HCT116 (cell line): ENCODE data around the gene LRRN3. TPM values are rescaled to one million over a fixed set of nuclear protein-coding genes. Genes with fewer than 3 reads are reported as not detected.

Source experiments
- ATAC-seq: fragments of 200-7000 bp; cut with Tn5 transposase; 2 replicates; pipeline ENCODE4 v1.9.1; 2020; ENCODE audit warnings: mild to moderate bottlenecking, moderate library complexity
- BruUV-seq: library from RNA; stranded (reverse); fragments of 400-500 nt; replicated peaks from 2 replicates; lab custom pipeline; 2021; lab: Mats Ljungman, UMichigan
- CTCF ChIA-PET: fragments of 300-600 bp; sonication (Branson Sonifier 250); formaldehyde crosslinking; loops from one replicate; lab custom pipeline; 2021; ENCODE audit warnings: antibody characterized with exemption; lab: Charles Lee
- POLR2A ChIA-PET: fragments of 300-600, 350-600 bp; sonication (Branson Sonifier 250); formaldehyde crosslinking; loops from one replicate; lab custom pipeline; 2021; ENCODE audit warnings: antibody characterized with exemption; lab: Charles Lee
- RAD21 ChIA-PET, 2 experiments: fragments of 300-600 bp; sonication (Branson Sonifier 250); formaldehyde crosslinking; loops; one replicate each; lab custom pipeline; 2023; ENCODE audit warnings: low total read pairs in 2 of 2; ENCODE audit not compliant: uncharacterized antibody in 2 of 2, unreplicated experiment in 2 of 2, low non-redundant PET in 1 of 2; lab: Charles Lee
- DNase-seq: peaks from one replicate; pipeline ENCODE4 v3.0.0-alpha.2; 2010; ENCODE audit warnings: low read depth, low spot score
- H2AFZ ChIP-seq: fragments of 200-600 bp; shearing (Covaris generic), sonication (generic); 2 replicates; pipeline ENCODE4 v1.6.1; 2017; ENCODE audit warnings: low read depth, mixed run types, mixed read lengths, antibody characterized with exemption, low read length; ENCODE audit not compliant: poor library complexity, severe bottlenecking
- H3K27ac ChIP-seq: 2 replicates; pipeline ENCODE4 v1.5.1; 2012; ENCODE audit warnings: low read depth, low read length
- H3K27me3 ChIP-seq: fragments of 200-600 bp; sonication (generic); 2 replicates; pipeline ENCODE4 v1.6.1; 2016; ENCODE audit warnings: mixed run types, low read length, mixed read lengths; ENCODE audit not compliant: insufficient read depth
- H3K36me3 ChIP-seq, 2 experiments: fragments of 200-500 bp in 1 of 2; fragments of 200-600 bp in 1 of 2; sonication (Bioruptor generic) in 1 of 2; sonication (generic) in 1 of 2; 2 replicates each; pipeline versions ENCODE4 v1.5.1 to v1.6.1; 2014 to 2016; ENCODE audit warnings: low read length in 2 of 2, inconsistent platforms in 1 of 2, mixed read lengths in 1 of 2, mixed run types in 1 of 2; ENCODE audit not compliant: insufficient read depth in 2 of 2, control insufficient read depth in 1 of 2
- H3K4me1 ChIP-seq, 2 experiments: fragments of 200-600 bp in 1 of 2; sonication (generic) in 1 of 2; 2 replicates each; pipeline versions ENCODE4 v1.5.1 to v1.6.1; 2012 to 2017; ENCODE audit warnings: low read length in 2 of 2, inconsistent platforms in 1 of 2, mild to moderate bottlenecking in 1 of 2, mixed read lengths in 1 of 2, mixed run types in 1 of 2, moderate library complexity in 1 of 2; ENCODE audit not compliant: insufficient read depth in 2 of 2, control insufficient read depth in 1 of 2
- H3K4me2 ChIP-seq: fragments of 200-600 bp; sonication (generic); 2 replicates; pipeline ENCODE4 v1.6.1; 2017; ENCODE audit warnings: mixed run types, low read length, mixed read lengths
- H3K4me3 ChIP-seq, 2 experiments: fragments of 200-600 bp in 1 of 2; sonication (generic) in 1 of 2; replicated peaks in 1 of 2; 2 replicates each; pipeline ENCODE4 v1.5.1; 2011 to 2016; ENCODE audit warnings: low read length in 2 of 2, control low read depth in 1 of 2, low read depth in 1 of 2, mild to moderate bottlenecking in 1 of 2, mixed read lengths in 1 of 2, mixed run types in 1 of 2
- H3K79me2 ChIP-seq: fragments of 200-600 bp; sonication (generic); 2 replicates; pipeline ENCODE4 v1.6.1; 2017; ENCODE audit warnings: mild to moderate bottlenecking, mixed run types, low read length, moderate library complexity, mixed read lengths; ENCODE audit not compliant: insufficient read depth
- H3K9ac ChIP-seq: fragments of 200-600 bp; sonication (generic); 2 replicates; pipeline ENCODE4 v1.6.1; 2016; ENCODE audit warnings: low read length, mixed read lengths
- H3K9me2 ChIP-seq: fragments of 200-600 bp; sonication (generic), shearing (Covaris generic); 2 replicates; pipeline ENCODE4 v1.6.1; 2017; ENCODE audit warnings: mixed run types, mild to moderate bottlenecking, moderate library complexity; ENCODE audit not compliant: insufficient read depth
- H3K9me3 ChIP-seq, 2 experiments: fragments of 200-500 bp in 1 of 2; fragments of 200-600 bp in 1 of 2; sonication (Bioruptor generic) in 1 of 2; sonication (generic) in 1 of 2; 2 replicates each; pipeline ENCODE4 v1.6.1; 2014 to 2017; ENCODE audit warnings: low read length in 2 of 2, mixed read lengths in 2 of 2, inconsistent platforms in 1 of 2, low read depth in 1 of 2, mild to moderate bottlenecking in 1 of 2, mixed run types in 1 of 2, moderate library complexity in 1 of 2; ENCODE audit not compliant: control insufficient read depth in 1 of 2, insufficient read depth in 1 of 2
- H4K20me1 ChIP-seq: fragments of 200-600 bp; sonication (generic), shearing (Covaris generic); 2 replicates; pipeline ENCODE4 v1.6.1; 2017; ENCODE audit warnings: mixed run types, mild to moderate bottlenecking, moderate library complexity; ENCODE audit not compliant: insufficient read depth
- CBX3 ChIP-seq: IDR thresholded peaks from 2 replicates; pipeline ENCODE4 v1.6.1; 2012; ENCODE audit warnings: low read depth
- EGR1 ChIP-seq: IDR thresholded peaks from 2 replicates; pipeline ENCODE4 v1.6.1; 2012; ENCODE audit warnings: low read depth
- ELF1 ChIP-seq: IDR thresholded peaks from 2 replicates; pipeline ENCODE4 v1.6.1; 2012; ENCODE audit warnings: low read depth, borderline replicate concordance
- FOSL1 ChIP-seq: IDR thresholded peaks from 2 replicates; pipeline ENCODE4 v1.6.1; 2012; ENCODE audit warnings: low read depth
- SRF ChIP-seq: IDR thresholded peaks from 2 replicates; pipeline ENCODE4 v1.6.1; 2012; ENCODE audit warnings: low read depth
- TCF7L2 ChIP-seq: IDR thresholded peaks from 2 replicates; pipeline ENCODE4 v1.7.0; 2011; ENCODE audit warnings: borderline replicate concordance, inconsistent platforms; ENCODE audit not compliant: insufficient read depth, insufficient read length; ENCODE audit errors: extremely low read depth
- ZFX ChIP-seq: fragments of 450-650 bp; IDR thresholded peaks from 2 replicates; pipeline ENCODE4 v1.6.1; 2017
- ZNF274 ChIP-seq: fragments of 200-500 bp; sonication (Bioruptor generic); IDR thresholded peaks from 2 replicates; pipeline ENCODE4 v1.6.1; 2014; ENCODE audit warnings: mild to moderate bottlenecking, low read depth, low read length, inconsistent platforms
- intact Hi-C: fragments of 100-400 bp; cut with micrococcal nuclease; formaldehyde crosslinking; loops from 2 replicates; pipeline ENCODE4 v1.10.0; 2022
- total RNA-seq: library from RNA; stranded (reverse); gene quantifications from one replicate; pipeline ENCODE4 v1.2.1, GENCODE V29; 2021; ENCODE audit not compliant: unreplicated experiment
- TF ChIP-seq, protein P1 (sequence below): IDR thresholded peaks from 2 replicates; pipeline ENCODE4 v1.6.1; 2012
- TF ChIP-seq, protein P2 (sequence below): IDR thresholded peaks from 2 replicates; pipeline ENCODE4 v1.6.1; 2012
- TF ChIP-seq, protein P3 (sequence below): IDR thresholded peaks from 2 replicates; pipeline ENCODE4 v1.6.1; 2012; ENCODE audit warnings: low read depth
- TF ChIP-seq, protein P4 (sequence below), 3 experiments: fragments of 200-600 bp in 1 of 3; sonication (generic) in 1 of 3; IDR thresholded peaks in 2 of 3; conservative IDR thresholded peaks in 1 of 3; 2 replicates each; pipeline ENCODE4 v1.5.1; 2012 to 2017; ENCODE audit warnings: low read depth in 2 of 3, low read length in 2 of 3, antibody characterized with exemption in 1 of 3, borderline replicate concordance in 1 of 3, control low read depth in 1 of 3, mild to moderate bottlenecking in 1 of 3, mixed read lengths in 1 of 3, mixed run types in 1 of 3, moderate library complexity in 1 of 3; ENCODE audit not compliant: insufficient read depth in 1 of 3

Gene LRRN3
- total RNA-seq, 1 experiment from 2014 or later: 0.07 TPM

DNA sequence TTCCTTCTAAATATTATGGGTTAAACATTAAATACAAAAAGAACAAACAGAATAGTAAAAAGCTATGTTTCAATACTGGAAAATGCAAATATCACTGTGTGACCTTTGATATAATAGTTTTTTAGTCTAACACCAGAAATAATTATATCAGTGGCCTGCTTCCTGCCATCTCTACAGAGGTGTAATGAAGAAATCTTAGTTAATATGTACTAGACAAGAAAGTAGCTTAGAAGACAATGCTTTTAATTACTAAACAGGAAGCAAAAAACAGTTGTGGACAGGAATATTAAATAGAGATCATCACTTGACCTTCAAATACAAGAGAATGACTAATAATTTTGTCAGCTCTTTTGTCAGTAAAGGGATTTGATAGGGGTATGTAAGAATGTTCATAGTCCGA lies 47.4 kb upstream of the LRRN3 start (continued):
- TF ChIP-seq SRF (no peak), EGR1 (no peak), ZNF274 (no peak), ELF1 (no peak), CBX3 (no peak), TCF7L2 (no peak)
- TF ChIP-seq, protein P1, sequence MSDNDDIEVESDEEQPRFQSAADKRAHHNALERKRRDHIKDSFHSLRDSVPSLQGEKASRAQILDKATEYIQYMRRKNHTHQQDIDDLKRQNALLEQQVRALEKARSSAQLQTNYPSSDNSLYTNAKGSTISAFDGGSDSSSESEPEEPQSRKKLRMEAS: no peak

DNA sequence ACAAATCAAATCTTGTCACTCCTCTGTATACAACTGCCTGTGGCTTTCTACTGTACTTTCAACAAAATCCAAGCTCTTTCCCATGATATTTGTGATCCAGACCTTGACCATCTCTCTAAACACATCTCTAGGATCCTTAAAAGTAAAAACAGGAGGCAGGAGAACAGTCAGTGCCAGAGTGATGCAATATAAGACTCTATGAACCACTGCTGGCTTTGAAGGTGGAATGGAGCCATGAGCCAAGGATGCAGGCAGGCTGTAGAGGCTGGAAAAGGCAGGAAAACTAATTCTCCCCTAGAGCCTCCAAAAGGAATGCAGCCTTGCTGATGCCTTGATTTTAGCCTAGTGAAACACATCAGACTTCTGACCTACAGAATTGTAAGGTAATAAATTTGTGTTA lies 45.5 kb upstream of the LRRN3 start:
- Histone ChIP-seq H2AFZ (no peak overlapping the region), H3K9ac (no peak overlapping the region)
- TF ChIP-seq FOSL1 (no peak), ZFX (no peak)
- TF ChIP-seq, protein P2, sequence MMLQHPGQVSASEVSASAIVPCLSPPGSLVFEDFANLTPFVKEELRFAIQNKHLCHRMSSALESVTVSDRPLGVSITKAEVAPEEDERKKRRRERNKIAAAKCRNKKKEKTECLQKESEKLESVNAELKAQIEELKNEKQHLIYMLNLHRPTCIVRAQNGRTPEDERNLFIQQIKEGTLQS: no peak
- TF ChIP-seq, all 23 proteins: peak for 0
- no TSS peak for BruUV-seq
- CTCF ChIA-PET: no interaction called here
- no peaks in the 10 kb centered on the region for H3K27me3 ChIP-seq
- no peaks in the 10 kb centered on the region for H3K9me3 ChIP-seq
- no peaks in the 10 kb centered on the region for H3K36me3 ChIP-seq
- no peaks in the 10 kb centered on the region for H3K9me2 ChIP-seq
- ATAC-seq: no peak
- no peak overlapping the region for H3K4me3 ChIP-seq
- intact Hi-C loops: no loop called here
- H3K4me2 ChIP-seq: no peak overlapping the region
- DNase-seq: no peak
- no peak overlapping the region for H3K27ac ChIP-seq
- H4K20me1 ChIP-seq: no peaks in the 10 kb centered on the region
- no peaks in the 10 kb centered on the region for H3K4me1 ChIP-seq
- POLR2A ChIA-PET: no interaction called here
- RAD21 ChIA-PET: no interaction called here
- no peaks in the 10 kb centered on the region for H3K79me2 ChIP-seq

DNA sequence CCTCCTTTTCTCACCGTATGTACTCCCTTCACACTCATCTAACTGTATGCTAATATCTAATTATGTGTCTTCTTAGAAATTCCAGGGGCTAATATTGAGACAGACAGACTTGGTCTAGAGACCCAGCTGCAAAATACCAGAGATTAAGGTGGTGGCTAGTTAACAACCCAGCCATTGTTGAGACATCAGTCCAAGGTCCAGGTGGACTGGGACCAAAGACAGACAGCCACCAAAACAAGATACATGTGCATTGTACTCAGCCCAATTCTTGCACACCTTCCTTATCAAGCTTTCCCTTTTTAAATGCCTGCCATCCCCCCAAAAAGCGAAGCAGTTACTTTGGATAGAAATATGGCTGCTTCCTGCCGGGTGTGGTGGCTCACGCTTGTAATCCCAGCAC lies 43.3 kb upstream of the LRRN3 start:
- H3K27ac ChIP-seq: no peak overlapping the region
- H4K20me1 ChIP-seq: no peaks in the 10 kb centered on the region
- H3K9ac ChIP-seq: no peak overlapping the region
- no peak for ATAC-seq
- no peaks in the 10 kb centered on the region for H3K27me3 ChIP-seq
- RAD21 ChIA-PET: no interaction called here
- H2AFZ ChIP-seq: no peak overlapping the region
- no TSS peak for BruUV-seq
- H3K9me3 ChIP-seq: no peaks in the 10 kb centered on the region
- CTCF ChIA-PET: no interaction called here
- POLR2A ChIA-PET: no interaction called here
- no peak for DNase-seq
- no peaks in the 10 kb centered on the region for H3K79me2 ChIP-seq
- H3K4me2 ChIP-seq: no peak overlapping the region
- no peaks in the 10 kb centered on the region for H3K9me2 ChIP-seq
- intact Hi-C loops: no loop called here
- no peak overlapping the region for H3K4me3 ChIP-seq
- H3K36me3 ChIP-seq: no peaks in the 10 kb centered on the region
- H3K4me1 ChIP-seq: no peaks in the 10 kb centered on the region
- no peak for TF ChIP-seq SRF
- TF ChIP-seq, protein P1: no peak
- no peak for TF ChIP-seq FOSL1
- TF ChIP-seq, protein P3, sequence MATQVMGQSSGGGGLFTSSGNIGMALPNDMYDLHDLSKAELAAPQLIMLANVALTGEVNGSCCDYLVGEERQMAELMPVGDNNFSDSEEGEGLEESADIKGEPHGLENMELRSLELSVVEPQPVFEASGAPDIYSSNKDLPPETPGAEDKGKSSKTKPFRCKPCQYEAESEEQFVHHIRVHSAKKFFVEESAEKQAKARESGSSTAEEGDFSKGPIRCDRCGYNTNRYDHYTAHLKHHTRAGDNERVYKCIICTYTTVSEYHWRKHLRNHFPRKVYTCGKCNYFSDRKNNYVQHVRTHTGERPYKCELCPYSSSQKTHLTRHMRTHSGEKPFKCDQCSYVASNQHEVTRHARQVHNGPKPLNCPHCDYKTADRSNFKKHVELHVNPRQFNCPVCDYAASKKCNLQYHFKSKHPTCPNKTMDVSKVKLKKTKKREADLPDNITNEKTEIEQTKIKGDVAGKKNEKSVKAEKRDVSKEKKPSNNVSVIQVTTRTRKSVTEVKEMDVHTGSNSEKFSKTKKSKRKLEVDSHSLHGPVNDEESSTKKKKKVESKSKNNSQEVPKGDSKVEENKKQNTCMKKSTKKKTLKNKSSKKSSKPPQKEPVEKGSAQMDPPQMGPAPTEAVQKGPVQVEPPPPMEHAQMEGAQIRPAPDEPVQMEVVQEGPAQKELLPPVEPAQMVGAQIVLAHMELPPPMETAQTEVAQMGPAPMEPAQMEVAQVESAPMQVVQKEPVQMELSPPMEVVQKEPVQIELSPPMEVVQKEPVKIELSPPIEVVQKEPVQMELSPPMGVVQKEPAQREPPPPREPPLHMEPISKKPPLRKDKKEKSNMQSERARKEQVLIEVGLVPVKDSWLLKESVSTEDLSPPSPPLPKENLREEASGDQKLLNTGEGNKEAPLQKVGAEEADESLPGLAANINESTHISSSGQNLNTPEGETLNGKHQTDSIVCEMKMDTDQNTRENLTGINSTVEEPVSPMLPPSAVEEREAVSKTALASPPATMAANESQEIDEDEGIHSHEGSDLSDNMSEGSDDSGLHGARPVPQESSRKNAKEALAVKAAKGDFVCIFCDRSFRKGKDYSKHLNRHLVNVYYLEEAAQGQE: no peak
- TF ChIP-seq, protein P2: no peak
- TF ChIP-seq EGR1: no peak
- TF ChIP-seq, protein P4, sequence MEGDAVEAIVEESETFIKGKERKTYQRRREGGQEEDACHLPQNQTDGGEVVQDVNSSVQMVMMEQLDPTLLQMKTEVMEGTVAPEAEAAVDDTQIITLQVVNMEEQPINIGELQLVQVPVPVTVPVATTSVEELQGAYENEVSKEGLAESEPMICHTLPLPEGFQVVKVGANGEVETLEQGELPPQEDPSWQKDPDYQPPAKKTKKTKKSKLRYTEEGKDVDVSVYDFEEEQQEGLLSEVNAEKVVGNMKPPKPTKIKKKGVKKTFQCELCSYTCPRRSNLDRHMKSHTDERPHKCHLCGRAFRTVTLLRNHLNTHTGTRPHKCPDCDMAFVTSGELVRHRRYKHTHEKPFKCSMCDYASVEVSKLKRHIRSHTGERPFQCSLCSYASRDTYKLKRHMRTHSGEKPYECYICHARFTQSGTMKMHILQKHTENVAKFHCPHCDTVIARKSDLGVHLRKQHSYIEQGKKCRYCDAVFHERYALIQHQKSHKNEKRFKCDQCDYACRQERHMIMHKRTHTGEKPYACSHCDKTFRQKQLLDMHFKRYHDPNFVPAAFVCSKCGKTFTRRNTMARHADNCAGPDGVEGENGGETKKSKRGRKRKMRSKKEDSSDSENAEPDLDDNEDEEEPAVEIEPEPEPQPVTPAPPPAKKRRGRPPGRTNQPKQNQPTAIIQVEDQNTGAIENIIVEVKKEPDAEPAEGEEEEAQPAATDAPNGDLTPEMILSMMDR (IDR thresholded peaks at IDR 0.05 in 2 of 3, conservative IDR thresholded peaks at IDR 0.05 in 1 of 3; ENCODE audit: borderline replicate concordance in 1 of 3, insufficient read depth in 1 of 3, low read depth in 2 of 3, low read length in 2 of 3): no peak
